Tibial nerve (tissue), 4 donors: ENCODE data around the gene SMIM23.

Experiments used
- EP300 ChIP-seq, 2 donors: sonication (generic); formaldehyde crosslinking; IDR thresholded peaks; one replicate each; pipeline ENCODE4 v1.6.1; 2017; ENCODE audit warnings: antibody characterized with exemption in 2 of 2, mild to moderate bottlenecking in 1 of 2
- POLR2A ChIP-seq, 2 donors: fragments of 450-650 bp; IDR thresholded peaks; one replicate each; pipeline ENCODE4 v1.6.1; 2017; ENCODE audit warnings: antibody characterized with exemption in 2 of 2, mild to moderate bottlenecking in 2 of 2, moderate library complexity in 2 of 2
- TF ChIP-seq, protein P1 (sequence below), 5 experiments: fragments of 200-600 bp in 3 of 5; fragments of 450-650 bp in 2 of 5; sonication (generic) in 3 of 5; IDR thresholded peaks; one replicate each; pipeline ENCODE4 v1.5.1; 2016 to 2019; ENCODE audit warnings: antibody characterized with exemption in 5 of 5, mild to moderate bottlenecking in 3 of 5, moderate library complexity in 2 of 5

DNA sequence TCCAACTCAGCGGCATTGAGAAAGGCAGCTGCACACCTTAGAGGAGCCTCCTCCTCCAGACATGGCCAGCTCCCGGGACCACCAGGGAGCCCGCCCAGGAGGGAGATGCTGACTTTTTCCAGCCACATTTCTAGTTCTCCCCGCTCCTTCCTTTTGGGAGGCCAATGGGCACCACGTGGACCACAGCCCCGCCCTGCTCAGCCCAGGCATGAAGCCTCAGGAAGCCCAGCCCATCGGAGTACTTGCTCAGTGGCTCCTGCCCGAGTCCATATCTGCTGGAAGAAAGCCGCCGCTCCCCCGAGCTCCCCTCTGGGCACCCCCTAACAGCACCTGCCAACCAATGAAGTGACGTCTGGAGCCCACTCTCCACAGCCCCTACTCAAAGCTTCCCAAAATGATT is 52.4 kb downstream of the SMIM23 start:
- TF ChIP-seq, protein P1, sequence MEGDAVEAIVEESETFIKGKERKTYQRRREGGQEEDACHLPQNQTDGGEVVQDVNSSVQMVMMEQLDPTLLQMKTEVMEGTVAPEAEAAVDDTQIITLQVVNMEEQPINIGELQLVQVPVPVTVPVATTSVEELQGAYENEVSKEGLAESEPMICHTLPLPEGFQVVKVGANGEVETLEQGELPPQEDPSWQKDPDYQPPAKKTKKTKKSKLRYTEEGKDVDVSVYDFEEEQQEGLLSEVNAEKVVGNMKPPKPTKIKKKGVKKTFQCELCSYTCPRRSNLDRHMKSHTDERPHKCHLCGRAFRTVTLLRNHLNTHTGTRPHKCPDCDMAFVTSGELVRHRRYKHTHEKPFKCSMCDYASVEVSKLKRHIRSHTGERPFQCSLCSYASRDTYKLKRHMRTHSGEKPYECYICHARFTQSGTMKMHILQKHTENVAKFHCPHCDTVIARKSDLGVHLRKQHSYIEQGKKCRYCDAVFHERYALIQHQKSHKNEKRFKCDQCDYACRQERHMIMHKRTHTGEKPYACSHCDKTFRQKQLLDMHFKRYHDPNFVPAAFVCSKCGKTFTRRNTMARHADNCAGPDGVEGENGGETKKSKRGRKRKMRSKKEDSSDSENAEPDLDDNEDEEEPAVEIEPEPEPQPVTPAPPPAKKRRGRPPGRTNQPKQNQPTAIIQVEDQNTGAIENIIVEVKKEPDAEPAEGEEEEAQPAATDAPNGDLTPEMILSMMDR (IDR thresholded peaks at IDR 0.05) = no peak
- TF ChIP-seq POLR2A (IDR thresholded peaks at IDR 0.05) (no peak), EP300 (IDR thresholded peaks at IDR 0.05) (no peak)
